Neural crest cell (in vitro differentiated cells): ENCODE data around the gene TMEM39A. TPM values are rescaled to one million over a fixed set of nuclear protein-coding genes. Genes with fewer than 3 reads are reported as not detected.

Experiments used
- DNase-seq: peaks from one replicate; pipeline ENCODE4 v3.0.0; 2021; ENCODE audit warnings: low read depth, mixed read lengths, low spot score
- H3K27ac Mint-ChIP-seq: one replicate; pipeline ENCODE4 v1.8.0; 2021; ENCODE audit warnings: mild to moderate bottlenecking, mixed read lengths; ENCODE audit not compliant: unreplicated experiment
- H3K27me3 Mint-ChIP-seq: 2 replicates; pipeline ENCODE4 v1.8.0; 2021; ENCODE audit warnings: low read depth, mild to moderate bottlenecking, mixed read lengths
- H3K36me3 Mint-ChIP-seq: 2 replicates; pipeline ENCODE4 v1.8.0; 2021; ENCODE audit warnings: low read depth, mild to moderate bottlenecking, mixed read lengths
- H3K4me1 Mint-ChIP-seq: 2 replicates; pipeline ENCODE4 v1.8.0; 2021; ENCODE audit warnings: mixed read lengths
- H3K4me3 Mint-ChIP-seq: one replicate; pipeline ENCODE4 v1.8.0; 2021; ENCODE audit warnings: mild to moderate bottlenecking, mixed read lengths
- H3K9me3 Mint-ChIP-seq: 2 replicates; pipeline ENCODE4 v1.8.0; 2021; ENCODE audit warnings: mixed read lengths
- CTCF ChIP-seq: fragments of 200-600 bp; sonication (generic); conservative IDR thresholded peaks from 2 replicates; pipeline ENCODE4 v1.5.0; 2021; ENCODE audit warnings: antibody characterized with exemption, mild to moderate bottlenecking
- total RNA-seq: library from RNA; stranded (reverse); gene quantifications from 2 replicates; pipeline ENCODE4 v1.2.1, GENCODE V29; 2021

TMEM39A gene
- total RNA-seq, 1 donor from 2014 or later = 36.1 TPM

GRCh38 chr3:119401069-119401468 is 62.3 kb downstream of the TMEM39A start:
- Mint-ChIP-seq H3K36me3 (no peaks in the 10 kb centered on the region), H3K9me3 (no peaks in the 10 kb centered on the region), H3K4me1 (peaks cover 9% of the 10 kb centered on the region), H3K27ac (no peak overlapping the region), H3K27me3 (no peaks in the 10 kb centered on the region), H3K4me3 (no peak overlapping the region)
- TF ChIP-seq CTCF = no peak
- no peak for DNase-seq

GRCh38 chr3:119400466-119400865 is 62.9 kb downstream of the TMEM39A start:
- no peak for DNase-seq
- Mint-ChIP-seq H3K4me3 (no peak overlapping the region), H3K27me3 (no peaks in the 10 kb centered on the region), H3K36me3 (no peaks in the 10 kb centered on the region), H3K9me3 (no peaks in the 10 kb centered on the region), H3K27ac (no peak overlapping the region), H3K4me1 (peaks cover 9% of the 10 kb centered on the region)
- no peak for TF ChIP-seq CTCF

DNA sequence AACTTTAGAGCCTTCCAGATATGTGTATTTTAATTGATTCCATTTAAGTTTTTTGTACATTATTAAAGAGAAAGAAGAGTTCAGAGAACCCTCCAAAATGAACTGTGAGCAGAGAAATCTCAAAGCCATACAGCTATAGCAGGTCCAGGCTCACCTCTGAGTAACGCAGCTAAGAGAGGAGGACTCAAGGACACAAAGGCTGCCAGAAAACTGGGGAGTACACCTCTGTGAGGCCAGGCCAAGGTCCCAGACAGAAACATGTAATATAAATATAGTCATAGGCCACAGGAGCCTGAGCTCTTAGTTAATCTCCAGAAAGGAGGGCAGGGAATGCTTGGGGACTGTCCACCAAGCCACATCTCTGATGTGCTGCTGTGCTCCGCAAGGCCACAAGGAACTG is 66.5 kb downstream of the TMEM39A start:
- Mint-ChIP-seq H3K4me1 (peaks cover 6% of the 10 kb centered on the region), H3K27ac (no peak overlapping the region)

GRCh38 chr3:119395923-119396358 is 67.5 kb downstream of the TMEM39A start:
- Mint-ChIP-seq H3K9me3 (no peaks in the 10 kb centered on the region), H3K4me3 (no peak overlapping the region), H3K27ac (no peak overlapping the region), H3K36me3 (no peaks in the 10 kb centered on the region), H3K4me1 (no peaks in the 10 kb centered on the region), H3K27me3 (no peaks in the 10 kb centered on the region)
- no peak for TF ChIP-seq CTCF
- no peak for DNase-seq

More for the DNA sequence above, 66.5 kb downstream of the TMEM39A start:
- H3K27me3 Mint-ChIP-seq = no peaks in the 10 kb centered on the region
- no peak for DNase-seq
- no peaks in the 10 kb centered on the region for H3K36me3 Mint-ChIP-seq
- H3K9me3 Mint-ChIP-seq = no peaks in the 10 kb centered on the region
- no peak for TF ChIP-seq CTCF
- H3K4me3 Mint-ChIP-seq = no peak overlapping the region

DNA sequence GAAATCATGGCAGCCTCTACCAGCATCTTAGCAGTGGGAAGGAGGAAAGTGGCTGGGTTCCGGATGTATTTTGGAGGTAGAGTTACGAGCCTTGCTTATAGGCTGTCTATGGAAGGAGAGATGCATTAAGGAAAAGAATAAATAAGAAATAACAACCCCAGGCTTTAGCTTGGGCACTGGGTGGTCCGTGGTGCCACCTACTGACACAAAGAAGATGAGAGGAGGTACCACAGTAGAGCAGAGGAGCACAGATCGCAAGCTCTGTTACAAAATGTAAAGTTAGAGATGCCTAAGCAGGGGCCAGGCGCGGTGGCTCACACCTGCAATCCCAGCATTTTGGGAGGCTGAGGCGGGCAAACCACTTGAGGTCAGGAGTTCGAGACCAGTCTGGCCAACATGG is 74.8 kb downstream of the TMEM39A start:
- H3K4me1 Mint-ChIP-seq = peaks cover 3% of the 10 kb centered on the region
- H3K36me3 Mint-ChIP-seq = no peaks in the 10 kb centered on the region
- H3K9me3 Mint-ChIP-seq = no peaks in the 10 kb centered on the region
- no peaks in the 10 kb centered on the region for H3K27me3 Mint-ChIP-seq
- H3K4me3 Mint-ChIP-seq = no peak overlapping the region
- H3K27ac Mint-ChIP-seq = no peak overlapping the region
- no peak for TF ChIP-seq CTCF
- DNase-seq = no peak

DNA sequence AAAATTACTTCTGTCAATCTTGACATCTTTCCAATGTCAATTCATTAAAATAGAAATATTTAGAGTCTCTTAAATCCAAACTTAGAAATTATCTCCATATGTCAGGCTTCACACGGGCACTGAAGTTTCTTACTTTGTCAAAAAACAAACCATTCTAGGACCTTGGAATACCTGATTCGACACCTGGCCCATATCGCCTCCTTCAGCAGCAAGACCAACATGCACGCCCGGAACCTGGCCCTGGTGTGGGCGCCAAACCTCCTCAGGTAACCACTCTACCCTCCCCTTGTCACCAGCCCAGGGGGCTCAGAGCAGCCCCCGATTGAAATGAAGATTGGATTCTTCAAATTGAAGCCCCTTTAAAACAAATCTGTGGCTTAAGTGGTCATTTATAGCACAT is 81.3 kb downstream of the TMEM39A start:
- Mint-ChIP-seq H3K27ac (no peak overlapping the region), H3K36me3 (peaks cover 4% of the 10 kb centered on the region), H3K27me3 (no peaks in the 10 kb centered on the region), H3K4me1 (no peaks in the 10 kb centered on the region), H3K9me3 (no peaks in the 10 kb centered on the region), H3K4me3 (no peak overlapping the region)
- no peak for TF ChIP-seq CTCF
- DNase-seq = no peak
